ENCODE measurements around the gene BMF.

Gene BMF

DNA sequence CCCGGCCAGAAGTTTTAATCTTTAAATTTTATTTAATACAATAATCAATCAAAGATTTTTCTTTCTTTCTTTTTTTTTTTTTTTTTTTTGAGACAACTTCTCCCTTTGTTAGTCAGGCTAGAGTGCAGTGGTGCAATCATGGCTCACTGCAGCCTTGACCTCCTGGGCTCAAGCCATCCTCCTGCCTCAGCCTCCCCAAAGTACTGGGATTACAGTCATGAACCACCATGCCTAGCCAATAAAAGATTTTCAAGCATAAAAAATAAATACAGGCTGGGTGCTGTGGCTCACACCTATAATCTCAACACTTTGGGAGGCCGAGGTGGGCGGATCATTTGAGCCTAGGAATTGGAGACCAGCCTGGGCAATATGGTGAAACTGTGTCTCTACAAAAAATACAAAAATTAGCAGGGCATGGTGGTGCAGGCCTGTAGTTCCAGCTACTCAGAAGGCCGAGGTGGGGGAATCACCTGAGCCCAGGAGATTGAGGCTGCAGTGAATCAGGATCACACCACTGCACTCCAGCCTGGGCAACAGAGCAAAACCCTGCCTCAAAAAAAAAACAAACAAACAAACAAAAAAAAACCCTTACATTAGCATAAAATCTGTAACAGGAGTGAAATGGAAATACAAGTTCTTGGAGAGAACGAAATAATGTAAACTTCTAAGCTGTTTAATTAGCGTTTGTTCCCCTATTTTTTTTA lies 40.6 kb downstream of the BMF start:
- no peak for DNase-seq (ENCODE audit: low read depth in 2 of 2, low spot score in 1 of 2)

DNA sequence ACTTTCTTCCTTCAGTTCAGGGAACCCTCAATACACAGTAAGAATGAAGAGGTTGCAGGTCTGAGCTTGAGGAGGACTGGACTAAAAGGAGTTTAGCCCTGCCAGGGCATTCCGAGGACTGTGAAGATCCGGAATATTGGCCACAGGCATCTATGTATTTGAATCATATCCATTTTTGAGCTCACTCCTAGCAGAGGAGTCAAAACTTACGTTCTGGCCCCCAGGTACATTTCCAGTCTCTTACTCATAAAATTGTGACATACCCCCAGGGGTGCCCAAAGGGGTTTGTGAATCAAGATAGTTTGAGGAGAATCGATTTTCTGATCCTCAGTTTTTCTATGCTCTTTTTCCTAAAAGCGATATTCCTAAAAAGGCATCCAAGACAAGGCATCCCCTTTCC lies 42.1 kb downstream of the BMF start:
- DNase-seq (ENCODE audit: low read depth in 2 of 2, low spot score in 1 of 2): no peak

DNA sequence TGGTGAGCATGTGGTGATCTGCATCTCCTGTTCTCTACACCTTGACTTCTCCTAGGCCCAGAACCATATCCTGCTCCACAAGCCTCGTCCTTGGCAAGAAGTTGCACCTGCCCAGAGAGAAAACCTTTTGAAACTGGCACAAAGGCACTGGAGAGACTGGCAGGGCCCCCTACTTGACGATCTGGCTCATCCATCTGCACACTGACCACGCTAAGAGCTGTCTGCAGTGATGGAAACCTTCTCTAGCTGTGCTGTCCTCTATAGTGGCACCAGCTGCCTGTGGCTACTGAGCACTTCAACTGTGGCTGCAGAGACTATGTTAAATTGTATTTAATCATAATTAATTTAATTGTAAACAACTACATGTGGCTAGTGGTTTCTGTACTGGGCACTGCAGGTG lies 43.5 kb downstream of the BMF start:
- DNase-seq (ENCODE audit: low read depth in 2 of 2, low spot score in 1 of 2): no peak

DNA sequence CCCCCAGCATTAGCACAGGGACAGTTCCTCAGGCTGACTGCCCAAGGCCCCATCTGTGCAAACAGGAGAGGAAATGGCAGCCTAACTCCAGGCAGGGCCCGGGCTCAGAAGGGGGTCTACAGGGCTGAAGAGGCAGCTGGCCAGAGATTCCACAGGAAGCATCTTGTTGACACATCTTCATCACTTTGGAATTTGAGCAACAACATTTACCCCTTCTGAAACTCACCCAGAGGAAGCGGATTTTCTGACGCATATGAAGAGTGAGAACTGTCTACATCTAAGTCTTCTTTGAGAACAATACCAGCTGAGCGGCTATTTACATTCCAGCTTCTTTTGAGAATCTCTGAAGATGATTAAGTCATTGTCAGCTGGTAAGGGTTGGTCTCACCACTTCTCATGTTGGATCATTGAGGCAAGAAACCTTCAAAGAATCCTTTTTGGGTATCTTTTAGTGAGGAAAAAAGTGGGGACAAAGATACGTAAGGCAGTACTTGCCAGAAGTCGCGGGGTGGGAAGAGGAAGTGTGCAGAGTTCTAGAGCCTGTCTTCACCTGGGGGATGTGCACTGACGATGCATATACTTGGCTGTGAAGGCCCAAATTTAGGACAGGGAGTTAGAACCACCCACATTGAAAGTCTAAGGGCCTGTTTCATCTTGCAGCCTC lies 44.3 kb downstream of the BMF start:
- DNase-seq (ENCODE audit: low read depth in 2 of 2, low spot score in 1 of 2): no peak

DNA sequence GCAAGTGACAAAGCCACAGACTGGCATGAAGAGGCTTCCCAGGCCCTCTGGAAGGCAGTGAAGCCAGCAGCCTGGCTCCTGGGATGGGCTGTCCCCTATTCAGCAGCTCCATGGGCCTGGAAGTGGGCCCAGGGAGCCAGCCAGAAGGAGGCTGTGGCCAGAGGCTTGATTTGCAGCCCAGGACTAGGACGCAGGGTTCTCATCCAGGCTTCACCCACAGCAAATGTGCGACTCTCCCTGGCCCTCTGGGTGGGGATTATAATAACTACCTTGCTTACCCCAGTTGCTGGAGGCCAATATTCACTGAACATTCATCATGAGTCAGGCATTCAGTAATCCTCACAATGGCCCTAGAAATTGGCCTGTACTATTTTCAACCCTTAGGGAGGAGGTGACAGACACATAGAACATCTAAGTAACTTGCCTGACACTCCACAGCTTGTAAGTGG lies 45.1 kb downstream of the BMF start:
- no peak for DNase-seq (ENCODE audit: low read depth in 2 of 2, low spot score in 1 of 2)

DNA sequence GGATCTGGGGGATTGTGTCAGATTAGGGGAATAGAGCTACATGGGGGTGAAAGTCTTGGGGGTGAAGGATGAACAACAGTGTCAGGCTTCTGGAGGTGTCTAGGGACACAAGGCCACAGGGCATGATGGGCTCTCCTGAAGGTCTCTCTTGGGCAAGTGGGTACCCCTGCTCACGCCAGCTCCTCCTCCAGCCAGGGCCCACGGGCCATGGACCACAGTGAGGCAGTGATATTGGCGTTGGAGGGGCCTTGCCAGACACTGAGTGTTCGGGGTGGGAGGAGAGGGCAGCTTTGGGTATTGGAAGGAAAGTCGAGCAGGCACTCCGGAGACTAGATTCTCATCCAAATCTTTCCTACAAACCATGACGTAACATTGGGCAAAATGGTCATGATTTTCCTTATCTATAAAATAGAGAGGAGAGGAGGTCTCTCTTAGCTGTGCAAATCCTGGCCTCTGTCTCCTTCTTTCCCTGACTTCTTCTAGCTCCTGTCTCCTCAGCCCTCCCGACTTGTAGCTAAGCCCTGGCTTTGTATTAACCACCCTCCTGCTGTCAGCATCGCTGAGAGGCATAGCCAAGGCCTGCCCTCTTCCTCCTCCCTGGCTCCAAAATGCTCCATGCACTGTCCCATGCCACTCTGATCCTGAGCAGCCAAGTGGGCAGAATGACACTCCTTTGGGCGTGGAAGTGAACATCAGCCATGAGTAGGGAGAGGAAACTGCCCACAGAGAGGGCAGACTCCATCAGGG lies 45.7 kb downstream of the BMF start:
- DNase-seq (ENCODE audit: low read depth in 2 of 2, low spot score in 1 of 2): no peak

DNA sequence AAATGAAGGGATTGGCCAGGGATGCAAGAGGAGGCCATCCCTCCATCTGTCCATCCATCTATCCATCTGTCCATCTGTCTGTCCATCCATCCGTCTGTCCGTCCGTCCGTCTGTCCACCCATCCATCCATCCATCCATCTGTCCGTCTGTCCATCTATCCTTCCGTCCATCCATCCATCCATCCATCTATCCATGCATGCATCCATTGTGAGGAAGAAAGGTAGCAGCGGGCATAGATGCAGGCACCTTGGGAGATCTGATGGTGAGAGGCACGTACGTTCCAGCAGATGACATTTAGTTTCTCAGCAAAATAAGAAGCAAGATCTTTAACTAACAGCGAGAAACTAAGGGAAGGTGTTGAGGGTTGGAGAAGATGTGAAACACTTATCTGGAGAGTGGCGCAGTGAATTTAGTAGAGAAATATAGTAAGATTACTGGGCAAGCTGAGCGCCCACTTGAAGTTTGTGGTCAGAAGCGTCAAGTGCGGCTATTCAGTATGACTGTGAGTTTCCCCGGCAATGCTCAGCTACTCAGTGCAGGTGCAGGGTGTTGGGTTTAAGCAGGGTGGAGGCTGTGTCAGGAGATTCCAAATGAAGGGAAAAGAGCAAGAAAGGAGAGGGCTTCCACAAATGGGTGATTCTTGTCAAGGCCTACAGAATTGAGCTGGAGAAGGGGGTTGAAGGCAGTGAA lies 47.3 kb downstream of the BMF start:
- no peak for DNase-seq (ENCODE audit: low read depth in 2 of 2, low spot score in 1 of 2)

DNA sequence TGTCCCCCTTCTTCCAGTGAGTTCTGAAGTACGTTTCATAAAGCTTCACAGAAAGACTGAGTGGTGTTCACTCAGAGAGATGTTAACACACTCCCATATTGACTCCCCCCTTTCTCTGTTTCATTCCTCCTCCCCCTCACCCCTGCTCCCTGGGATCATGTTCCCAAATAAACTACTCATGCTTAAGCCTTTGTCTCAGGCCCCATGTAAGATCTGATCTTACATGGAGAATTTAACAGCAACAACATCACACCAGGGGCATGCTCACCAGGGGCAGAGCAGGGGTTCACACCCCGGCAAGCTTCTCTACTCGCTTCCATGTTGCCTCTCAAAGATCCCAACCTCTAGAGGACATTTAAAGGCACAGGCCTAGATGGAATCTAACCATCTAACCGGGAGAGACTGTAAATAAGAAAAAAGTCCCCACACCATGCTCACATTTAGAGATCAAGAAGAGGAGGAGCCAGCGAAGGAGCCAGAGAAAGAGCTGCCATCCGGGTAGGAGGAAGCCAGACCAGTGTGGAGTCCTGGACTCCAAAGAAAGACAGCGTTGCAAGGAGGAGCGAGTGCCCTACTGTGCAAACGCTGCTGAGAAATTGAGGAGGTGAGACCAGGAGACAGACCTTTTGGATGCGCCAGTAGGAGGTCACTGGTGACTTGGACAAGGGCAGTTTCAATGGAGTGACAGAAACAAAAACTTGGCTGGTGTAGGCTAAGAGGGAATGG lies 48.3 kb downstream of the BMF start:
- no peak for DNase-seq (ENCODE audit: low read depth in 2 of 2, low spot score in 1 of 2)

DNA sequence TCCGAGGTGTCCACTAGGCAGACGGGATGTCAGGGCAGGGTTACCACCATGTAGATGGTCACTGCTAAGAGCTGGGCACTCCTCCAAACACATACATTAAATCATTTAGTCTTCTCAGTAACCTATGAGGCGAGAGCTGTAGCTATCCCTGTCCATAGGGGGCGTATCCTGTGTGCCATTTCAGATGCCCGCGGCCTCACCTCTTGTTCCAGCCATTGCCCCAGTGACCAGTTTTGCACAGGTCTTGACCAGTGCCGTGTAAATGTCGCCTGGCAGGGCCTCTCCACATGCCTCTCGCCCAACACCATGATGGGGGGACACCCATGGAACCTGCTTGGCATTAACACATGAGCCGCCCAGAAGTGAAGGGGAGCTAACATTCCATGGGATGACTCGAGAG lies 48.9 kb downstream of the BMF start:
- no peak for DNase-seq (ENCODE audit: low read depth in 2 of 2, low spot score in 1 of 2)

DNA sequence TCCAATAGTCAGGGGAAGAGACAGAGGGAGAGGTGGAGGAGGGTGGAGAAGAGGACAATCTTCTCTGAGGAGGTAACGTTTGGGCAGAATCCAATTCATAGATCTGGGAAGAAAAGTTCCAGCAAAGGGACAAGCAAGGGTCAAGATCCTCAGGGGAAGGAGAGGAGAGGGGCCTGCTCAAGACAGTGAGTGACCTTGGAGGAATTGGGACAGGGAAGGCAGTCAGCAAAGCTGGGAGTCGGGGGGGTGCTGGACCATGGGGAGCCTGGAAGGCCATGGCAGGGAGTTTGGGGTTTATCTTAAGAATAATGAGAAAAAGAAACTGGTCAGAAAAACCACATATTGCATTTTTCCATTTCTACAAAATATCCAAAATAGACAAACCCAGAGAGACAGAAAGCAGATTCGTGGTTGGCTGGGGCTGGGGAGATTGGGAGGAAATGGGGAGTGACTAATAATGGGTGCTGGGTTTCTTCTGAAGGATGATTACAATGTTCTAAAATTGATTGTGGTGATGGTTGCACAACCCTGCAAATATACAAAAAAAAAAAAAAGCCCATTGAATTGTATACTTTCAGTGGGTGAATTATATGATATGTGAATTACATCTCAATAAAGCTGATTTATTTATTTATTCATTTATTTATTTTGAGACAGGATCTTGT lies 50.1 kb downstream of the BMF start:
- DNase-seq (ENCODE audit: low read depth in 2 of 2, low spot score in 1 of 2): no peak

DNA sequence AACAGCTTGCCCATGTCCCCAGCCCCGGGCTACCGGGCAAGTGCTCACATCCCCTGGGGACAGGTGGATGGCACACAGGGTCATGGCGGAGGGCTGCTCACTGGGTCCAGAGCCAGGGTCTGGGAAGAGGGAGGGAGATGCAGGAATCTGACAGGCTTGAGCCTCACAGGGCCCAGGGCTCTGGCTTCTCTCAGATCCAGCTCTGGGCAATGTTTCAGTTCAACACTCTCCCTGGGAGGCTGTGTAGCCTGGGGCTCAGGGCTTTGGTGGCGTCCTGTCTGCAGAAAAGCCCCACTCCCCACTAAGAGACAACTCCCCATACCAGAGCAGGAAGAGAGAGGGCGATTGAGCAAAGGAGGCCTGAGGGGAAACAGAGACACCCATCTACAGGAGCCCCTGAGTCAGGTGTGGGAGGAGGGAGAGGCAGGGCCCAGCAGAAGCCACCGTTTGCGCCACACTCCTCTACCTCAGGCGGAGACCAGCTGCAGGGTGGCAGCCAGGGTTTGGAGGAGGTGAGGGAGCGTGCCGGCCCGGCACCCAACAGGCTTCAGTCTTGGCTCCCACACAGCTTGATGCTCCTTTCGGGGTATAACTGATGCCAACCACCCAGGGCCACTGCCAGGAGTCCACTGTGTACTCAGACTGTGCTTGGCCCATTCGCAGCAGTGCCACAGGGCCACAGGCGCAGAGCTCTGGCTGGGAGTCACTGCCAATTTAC lies 52.9 kb downstream of the BMF start:
- no peak for DNase-seq (ENCODE audit: low read depth in 2 of 2, low spot score in 1 of 2)

DNA sequence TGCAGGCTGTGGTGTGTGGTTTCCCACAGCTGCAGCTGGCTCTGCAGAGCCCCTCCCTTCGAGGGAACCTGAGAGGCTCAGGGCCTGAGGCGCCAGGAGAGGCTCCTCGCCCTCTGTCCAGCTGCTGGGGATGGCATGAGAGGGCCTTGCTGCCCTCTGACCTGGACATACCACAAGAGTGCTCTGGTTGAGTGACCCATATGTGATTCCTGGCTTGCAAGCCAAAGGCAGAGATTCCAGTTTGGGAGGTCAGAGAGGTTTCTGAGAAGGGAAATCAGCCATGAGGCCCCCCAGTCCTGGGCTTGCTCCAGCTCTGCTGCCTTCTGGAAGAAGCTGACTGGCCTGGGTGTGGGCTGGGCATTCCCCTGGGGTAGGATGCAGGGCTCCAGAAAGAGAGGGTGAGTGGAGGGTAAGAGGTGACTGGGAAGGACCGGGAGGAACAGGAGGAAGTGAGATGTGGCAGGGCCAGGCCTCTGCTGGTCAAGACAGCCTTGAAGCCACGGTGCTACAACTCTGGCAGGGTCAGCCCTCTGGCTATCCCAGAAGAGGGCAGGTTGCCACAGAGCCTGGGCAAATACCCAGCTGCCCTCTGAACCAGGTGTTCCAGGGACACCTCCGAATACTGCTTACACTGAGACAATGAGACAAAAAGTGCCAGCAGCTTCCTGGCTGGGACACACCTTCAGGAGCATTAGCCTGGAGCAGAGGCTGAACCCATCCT lies 53.7 kb downstream of the BMF start:
- DNase-seq (ENCODE audit: low read depth in 2 of 2, low spot score in 1 of 2): no peak

DNA sequence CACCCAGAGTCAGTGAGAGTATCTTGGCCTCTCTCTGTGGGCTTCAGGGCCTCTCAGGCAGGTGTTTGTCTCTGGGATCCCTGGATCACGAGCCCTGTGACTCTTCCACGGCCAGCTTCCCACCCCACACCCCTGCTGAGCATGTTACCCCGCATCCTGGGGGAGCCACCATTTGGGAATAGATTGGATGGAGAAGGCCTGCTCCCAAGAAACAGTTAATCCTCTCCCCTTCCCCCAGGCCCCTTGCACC lies 54.1 kb downstream of the BMF start:
- DNase-seq (ENCODE audit: low read depth in 2 of 2, low spot score in 1 of 2): no peak

DNA sequence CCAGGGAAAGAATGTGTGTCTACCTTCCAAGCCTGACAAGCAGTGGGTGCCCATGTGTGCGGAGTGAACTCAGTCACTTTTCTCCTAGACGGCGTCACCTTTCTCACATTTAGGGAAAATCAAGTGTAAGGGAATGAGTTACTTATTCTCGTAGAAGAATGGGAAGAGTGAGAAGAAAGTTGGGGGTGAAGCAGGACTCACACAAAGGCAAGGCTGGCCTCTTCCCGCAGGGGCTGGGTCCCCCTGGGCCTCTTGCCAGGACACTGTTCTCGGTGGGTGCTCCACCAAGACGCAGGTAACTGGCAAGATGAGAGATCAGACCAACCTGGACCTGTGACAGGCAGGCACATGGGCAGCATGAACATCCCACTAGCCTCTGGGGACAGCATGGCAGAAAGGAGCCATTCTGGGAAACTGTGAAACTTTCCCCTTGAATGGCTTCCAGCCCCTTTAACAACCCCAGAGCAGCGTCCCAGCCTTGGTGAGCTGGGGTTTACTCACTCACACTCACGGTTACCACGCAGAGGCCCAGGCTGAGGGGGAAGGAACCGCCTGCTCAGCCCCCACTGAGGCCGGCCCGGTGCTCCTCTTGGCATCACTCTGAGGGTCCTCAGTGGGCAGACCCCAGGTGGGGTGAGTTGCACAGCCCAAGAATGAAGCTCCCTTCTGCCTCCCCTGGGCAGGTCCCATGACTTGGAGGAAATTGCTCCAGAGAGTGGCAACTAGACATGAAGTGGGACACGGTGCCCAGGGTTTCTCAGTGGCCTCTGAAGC lies 54.7 kb downstream of the BMF start:
- DNase-seq (ENCODE audit: low read depth in 2 of 2, low spot score in 1 of 2): no peak

DNA sequence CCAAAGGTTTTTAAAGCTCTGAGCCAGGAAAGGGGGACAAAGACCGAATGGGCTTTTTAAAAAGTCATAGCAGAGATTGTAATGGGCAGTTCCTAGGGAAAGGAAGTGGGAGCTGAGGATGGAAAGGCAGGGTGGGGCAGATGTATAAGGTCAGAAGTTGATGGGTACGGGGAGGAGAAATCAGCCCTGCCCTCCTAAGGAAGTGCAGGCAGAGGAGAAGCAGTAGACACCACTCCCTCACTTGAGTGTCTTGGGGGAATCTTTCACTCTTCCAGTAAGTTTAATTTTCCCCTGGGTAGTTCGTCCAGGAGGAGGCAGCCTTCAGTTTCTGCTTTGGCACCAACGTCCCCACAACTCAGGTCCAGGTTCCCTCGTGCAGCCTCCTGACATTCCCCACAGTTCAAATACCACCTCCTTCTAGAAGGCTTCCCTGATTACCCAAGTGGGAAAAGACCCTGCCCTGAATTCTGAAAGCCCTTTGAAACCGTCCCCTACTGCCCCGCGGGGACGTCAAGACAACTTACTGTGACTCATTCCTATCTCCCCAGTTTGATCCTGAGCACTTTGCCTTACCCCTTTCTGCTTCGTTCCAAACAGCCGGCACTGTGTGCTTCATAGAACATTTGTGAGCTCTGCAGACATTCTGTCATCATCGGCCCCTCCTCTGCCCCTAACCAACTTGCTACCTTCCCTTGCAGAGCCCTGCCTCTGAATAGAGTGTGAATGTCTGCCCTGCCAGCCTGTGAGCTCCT lies 55.4 kb downstream of the BMF start:
- DNase-seq (ENCODE audit: low read depth in 2 of 2, low spot score in 1 of 2): no peak

DNA sequence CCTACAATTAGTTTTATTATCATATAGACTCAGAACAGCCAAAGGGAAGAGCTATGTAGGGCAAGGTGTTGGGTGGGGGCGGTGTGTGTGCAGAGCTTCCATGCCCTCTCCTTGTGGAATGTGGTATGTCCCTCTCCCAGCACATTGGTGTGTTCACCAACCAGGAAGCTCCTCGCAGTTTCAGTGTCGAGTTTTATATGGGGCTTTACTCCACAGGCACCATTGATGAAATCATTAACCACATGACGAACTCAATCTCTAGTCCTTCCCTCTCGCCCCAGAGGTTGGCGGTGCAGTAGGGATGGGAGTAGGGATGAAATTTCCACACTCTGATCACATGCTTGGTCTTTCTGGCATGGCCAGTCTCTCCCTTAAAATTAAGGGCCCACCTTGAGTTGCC lies 56.1 kb downstream of the BMF start:
- no peak for DNase-seq (ENCODE audit: low read depth in 2 of 2, low spot score in 1 of 2)

DNA sequence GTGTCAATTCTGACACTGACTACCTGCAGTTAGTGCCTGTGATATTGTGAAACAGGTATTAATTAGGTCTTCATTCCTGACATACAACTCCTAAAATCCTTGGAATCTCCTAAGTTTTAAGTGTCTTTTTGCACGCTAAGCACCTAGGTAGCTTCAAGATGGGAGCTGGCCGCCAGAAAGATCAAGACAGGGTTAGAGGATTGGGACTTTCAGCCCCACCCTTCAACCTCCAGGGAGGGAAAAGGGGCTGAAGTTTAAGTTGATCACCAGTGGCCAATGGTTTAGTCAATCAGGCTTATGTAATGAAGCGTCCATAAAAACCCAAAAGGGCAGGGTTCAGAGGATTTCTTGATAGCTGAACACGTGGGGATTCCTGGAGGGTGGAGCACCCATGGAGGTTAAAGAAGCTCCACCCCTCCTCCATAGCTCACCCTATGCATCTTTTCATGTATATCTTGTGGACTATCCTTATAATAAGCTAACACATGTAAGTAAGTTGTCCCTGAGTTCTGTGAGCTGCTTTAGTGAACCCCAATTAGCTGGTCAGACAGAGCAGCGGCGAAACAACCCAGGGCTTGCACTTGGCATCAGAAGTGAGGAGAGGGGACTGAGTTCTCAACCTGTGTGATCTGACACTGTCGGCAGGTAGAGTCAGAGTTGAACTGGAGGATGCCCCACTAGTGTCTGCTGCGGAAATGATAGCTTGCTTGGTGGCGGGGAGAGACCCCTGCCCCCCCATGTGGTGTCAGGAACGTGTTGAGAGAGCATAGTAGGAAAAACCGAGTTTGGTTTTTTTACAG lies 56.9 kb downstream of the BMF start:
- DNase-seq (ENCODE audit: low read depth in 2 of 2, low spot score in 1 of 2): no peak
